Subcutaneous abdominal adipose tissue (tissue), 5 donors: ENCODE measurements around the gene LYPLA2.
"Not testable (repeated sequence)": the region's sequence is repeated elsewhere in the genome, so short reads cannot be mapped to it uniquely, and the experiment has no call there.

Source experiments
- H3K27ac ChIP-seq: one replicate; pipeline ENCODE4 v1.7.0; 2013; ENCODE audit warnings: low read depth, mild to moderate bottlenecking, inconsistent platforms, low read length, moderate library complexity
- H3K27me3 ChIP-seq, 5 donors: one replicate each; pipeline ENCODE4 v1.7.0; 2013; ENCODE audit warnings: low read length in 5 of 5, inconsistent platforms in 1 of 5; ENCODE audit not compliant: control insufficient read depth in 5 of 5, insufficient read depth in 4 of 5
- H3K36me3 ChIP-seq, 5 donors: one replicate each; pipeline ENCODE4 v1.7.0; 2013; ENCODE audit warnings: low read length in 5 of 5; ENCODE audit not compliant: control insufficient read depth in 5 of 5, insufficient read depth in 5 of 5
- H3K4me1 ChIP-seq, 5 donors: one replicate each; pipeline ENCODE4 v1.7.0; 2013; ENCODE audit warnings: low read length in 5 of 5, mild to moderate bottlenecking in 3 of 5, moderate library complexity in 1 of 5; ENCODE audit not compliant: control insufficient read depth in 5 of 5, insufficient read depth in 5 of 5
- H3K4me3 ChIP-seq, 5 donors: one replicate each; pipeline ENCODE4 v1.7.0; 2013; ENCODE audit warnings: low read length in 5 of 5, low read depth in 1 of 5
- H3K9ac ChIP-seq, 5 donors: one replicate each; pipeline ENCODE4 v1.7.0; 2013; ENCODE audit warnings: low read length in 5 of 5, mild to moderate bottlenecking in 4 of 5, moderate library complexity in 3 of 5
- H3K9me3 ChIP-seq, 5 donors: one replicate each; pipeline ENCODE4 v1.7.0; 2013; ENCODE audit warnings: low read length in 5 of 5; ENCODE audit not compliant: control insufficient read depth in 5 of 5
- donor health status: healthy.
- donor health status: healthy.
- donor health status: healthy.
- donor health status: healthy.
- donor health status: healthy.

The LYPLA2 gene

GRCh38 chr1:23825762-23826522 is 35.0 kb downstream of the LYPLA2 start:
- Histone ChIP-seq H3K4me1 (peaks cover 6 to 17% (median 13%) of the 10 kb centered on the region in 5 donors), H3K27ac (peak overlapping the region; percentile 92), H3K4me3 (peak overlapping the region; percentile 74 to 100 (median 98)), H3K9ac (peak overlapping the region in 4 of 5 donors; percentile 28 to 100 (median 99)), H3K36me3 (no peaks in the 10 kb centered on the region), H3K27me3 (no peaks in the 10 kb centered on the region), H3K9me3 (no peaks in the 10 kb centered on the region)

- H3K9me3 ChIP-seq, H3K27me3 ChIP-seq, H3K4me3 ChIP-seq, H3K9ac ChIP-seq, H3K27ac ChIP-seq, H3K36me3 ChIP-seq: not testable (repeated sequence)
- H3K4me1 ChIP-seq, result peaks cover 6 to 17% (median 13%) of the 10 kb centered on the region in 5 donors
These were observed 35.6 kb downstream of the LYPLA2 start for GRCh38 chr1:23826590-23826989.

GRCh38 chr1:23827717-23828116 is 36.8 kb downstream of the LYPLA2 start:
- H3K4me1 ChIP-seq, result peaks cover 6 to 17% (median 13%) of the 10 kb centered on the region in 5 donors
- no peak overlapping the region for H3K27ac ChIP-seq
- no peaks in the 10 kb centered on the region for H3K36me3 ChIP-seq
- no peaks in the 10 kb centered on the region for H3K9me3 ChIP-seq
- no peak overlapping the region for H3K4me3 ChIP-seq
- no peaks in the 10 kb centered on the region for H3K27me3 ChIP-seq
- H3K9ac ChIP-seq, result no peak overlapping the region

- H3K27me3 ChIP-seq, H3K36me3 ChIP-seq, H3K27ac ChIP-seq, H3K9me3 ChIP-seq, H3K4me3 ChIP-seq, H3K9ac ChIP-seq: not testable (repeated sequence)
- peaks cover 3 to 12% (median 10%) of the 10 kb centered on the region in 5 donors for H3K4me1 ChIP-seq
These were observed 43.2 kb downstream of the LYPLA2 start for GRCh38 chr1:23834156-23834555.

- Histone ChIP-seq H3K27ac (no peak overlapping the region), H3K9ac (no peak overlapping the region), H3K36me3 (no peaks in the 10 kb centered on the region), H3K27me3 (peaks cover 0 to 4% (median 0%) of the 10 kb centered on the region in 5 donors), H3K9me3 (no peaks in the 10 kb centered on the region), H3K4me3 (no peak overlapping the region), H3K4me1 (peaks cover 3 to 12% (median 10%) of the 10 kb centered on the region in 5 donors)
These were observed 45.1 kb downstream of the LYPLA2 start for GRCh38 chr1:23836037-23836436.

- H3K27ac ChIP-seq, result no peak overlapping the region
- no peaks in the 10 kb centered on the region for H3K9me3 ChIP-seq
- H3K4me3 ChIP-seq, result peak overlapping the region; percentile 44 to 69 (median 56)
- peaks cover 0 to 4% (median 0%) of the 10 kb centered on the region in 5 donors for H3K27me3 ChIP-seq
- no peaks in the 10 kb centered on the region for H3K36me3 ChIP-seq
- peak overlapping the region in 2 of 5 donors; percentile 30 to 52 for H3K9ac ChIP-seq
- H3K4me1 ChIP-seq, result peaks cover 3 to 12% (median 10%) of the 10 kb centered on the region in 5 donors
These were observed 47.0 kb downstream of the LYPLA2 start for GRCh38 chr1:23837908-23838307.

- no peaks in the 10 kb centered on the region for H3K36me3 ChIP-seq
- peaks cover 0 to 4% (median 0%) of the 10 kb centered on the region in 5 donors for H3K27me3 ChIP-seq
- H3K4me3 ChIP-seq, result peak overlapping the region; percentile 52 to 69 (median 56)
- H3K9ac ChIP-seq, result peak overlapping the region in 4 of 5 donors; percentile 30 to 57 (median 54)
- H3K27ac ChIP-seq, result no peak overlapping the region
- no peaks in the 10 kb centered on the region for H3K9me3 ChIP-seq
- H3K4me1 ChIP-seq, result peaks cover 3 to 12% (median 10%) of the 10 kb centered on the region in 5 donors
These were observed 47.5 kb downstream of the LYPLA2 start for GRCh38 chr1:23838401-23838866.

GRCh38 chr1:23843644-23844043 is 52.7 kb downstream of the LYPLA2 start:
- H3K4me1 ChIP-seq, result peaks cover 0 to 4% (median 3%) of the 10 kb centered on the region in 5 donors
- no peak overlapping the region for H3K4me3 ChIP-seq
- no peaks in the 10 kb centered on the region for H3K27me3 ChIP-seq
- H3K27ac ChIP-seq, result no peak overlapping the region
- H3K9ac ChIP-seq, result no peak overlapping the region
- H3K9me3 ChIP-seq, result no peaks in the 10 kb centered on the region
- peaks cover 15 to 30% (median 25%) of the 10 kb centered on the region in 5 donors for H3K36me3 ChIP-seq
